Endothelial cell of umbilical vein (primary cell): ENCODE measurements around the gene CPNE1. TPM values are rescaled to one million over a fixed set of nuclear protein-coding genes. Genes with fewer than 3 reads are reported as not detected.

ENCODE experiments used
- BruUV-seq: library from RNA; stranded (reverse); fragments of 400-500 nt; replicated peaks from 2 replicates; lab custom pipeline; 2021; lab: Mats Ljungman, UMichigan
- CTCF ChIA-PET: fragments of 300-600, 350-600 bp; sonication (Branson Sonifier 250); formaldehyde crosslinking; loops from one replicate; lab custom pipeline; 2021; ENCODE audit warnings: antibody characterized with exemption, inconsistent platforms; lab: Charles Lee
- POLR2A ChIA-PET: fragments of 300-600, 350-600 bp; sonication (Branson Sonifier 250); formaldehyde crosslinking; loops from one replicate; lab custom pipeline; 2021; ENCODE audit warnings: antibody characterized with exemption, inconsistent platforms; lab: Charles Lee
- DNase-seq: peaks from one replicate; pipeline ENCODE4 v3.0.0-alpha.2; 2011; ENCODE audit warnings: low read depth, low spot score
- FAIRE-seq: peaks from 2 replicates; lab custom pipeline; 2011; peaks lifted over from hg19 to GRCh38; lab: Jason Lieb, UNC
- H2AFZ ChIP-seq: 2 replicates; pipeline ENCODE4 v1.6.0; 2012; ENCODE audit warnings: low read depth, low read length, control low read depth, inconsistent platforms
- H3K27ac ChIP-seq: 2 replicates; pipeline ENCODE4 v1.5.1; 2011; ENCODE audit warnings: low read depth, mild to moderate bottlenecking, control low read depth, low read length, moderate library complexity; ENCODE audit not compliant: insufficient read depth
- H3K27me3 ChIP-seq, 2 experiments: 2 replicates each; pipeline versions ENCODE4 v1.6.0 to v1.6.1; 2011; ENCODE audit warnings: low read length in 2 of 2, mixed read lengths in 1 of 2; ENCODE audit not compliant: control insufficient read depth in 2 of 2, insufficient read depth in 2 of 2
- H3K36me3 ChIP-seq, 2 experiments: 2 replicates in 1 of 2; 3 replicates in 1 of 2; pipeline ENCODE4 v1.5.1; 2011; ENCODE audit warnings: low read length in 2 of 2, mild to moderate bottlenecking in 1 of 2, moderate library complexity in 1 of 2; ENCODE audit not compliant: control insufficient read depth in 2 of 2, insufficient read depth in 2 of 2; ENCODE audit errors: extremely low read depth in 1 of 2
- H3K4me1 ChIP-seq: 3 replicates; pipeline ENCODE4 v1.5.1; 2011; ENCODE audit warnings: mild to moderate bottlenecking, low read length; ENCODE audit not compliant: control insufficient read depth, insufficient read depth; ENCODE audit errors: extremely low read depth
- H3K4me2 ChIP-seq: 2 replicates; pipeline ENCODE4 v1.6.1; 2011; ENCODE audit warnings: low read length, control low read depth, mixed read lengths; ENCODE audit not compliant: insufficient read depth
- H3K4me3 ChIP-seq, 3 experiments: fragments of 200-600 bp in 1 of 3; sonication (generic), shearing (Covaris generic) in 1 of 3; replicated peaks in 1 of 3; 2 replicates each; pipeline ENCODE4 v1.5.1; 2011 to 2016; ENCODE audit warnings: control low read depth in 3 of 3, low read length in 3 of 3, mild to moderate bottlenecking in 2 of 3, inconsistent platforms in 1 of 3, low read depth in 1 of 3, moderate library complexity in 1 of 3; ENCODE audit not compliant: insufficient read depth in 1 of 3
- H3K79me2 ChIP-seq: 2 replicates; pipeline ENCODE4 v1.6.0; 2012; ENCODE audit warnings: low read length, inconsistent platforms; ENCODE audit not compliant: control insufficient read depth, insufficient read depth
- H3K9ac ChIP-seq: replicated peaks from 2 replicates; pipeline ENCODE3; 2011; ENCODE audit warnings: low read length, control low read depth; ENCODE audit not compliant: insufficient read depth; ENCODE audit errors: extremely low read depth
- H3K9me1 ChIP-seq: replicated peaks from 3 replicates; pipeline ENCODE4 v1.6.0; 2011; ENCODE audit warnings: mild to moderate bottlenecking, low read length; ENCODE audit not compliant: control insufficient read depth, insufficient read depth; ENCODE audit errors: extremely low read depth
- H3K9me3 ChIP-seq: replicated peaks from 2 replicates; pipeline ENCODE4 v1.5.1; 2012; ENCODE audit warnings: low read length, inconsistent platforms; ENCODE audit not compliant: control insufficient read depth, insufficient read depth
- H4K20me1 ChIP-seq: replicated peaks from 2 replicates; pipeline ENCODE3; 2011; ENCODE audit warnings: mild to moderate bottlenecking, low read length; ENCODE audit not compliant: control insufficient read depth, insufficient read depth; ENCODE audit errors: extremely low read depth
- EZH2 ChIP-seq: IDR thresholded peaks from 2 replicates; pipeline ENCODE4 v1.6.1; 2012; ENCODE audit warnings: borderline replicate concordance, low read depth, mild to moderate bottlenecking, moderate library complexity, low read length, inconsistent platforms; ENCODE audit not compliant: severe bottlenecking
- FOS ChIP-seq: IDR thresholded peaks from 2 replicates; pipeline ENCODE4 v1.6.1; 2011; ENCODE audit warnings: mild to moderate bottlenecking, low read length, moderate library complexity, borderline replicate concordance; ENCODE audit not compliant: insufficient read depth
- GATA2 ChIP-seq: IDR thresholded peaks from 2 replicates; pipeline ENCODE4 v1.7.0; 2011; ENCODE audit warnings: low read depth, mild to moderate bottlenecking, moderate library complexity, mixed read lengths, low read length; ENCODE audit not compliant: insufficient read length, insufficient read depth
- JUN ChIP-seq: IDR thresholded peaks from 2 replicates; pipeline ENCODE4 v1.6.1; 2011; ENCODE audit warnings: borderline replicate concordance, low read depth; ENCODE audit not compliant: insufficient read length, insufficient read depth
- MAX ChIP-seq: IDR thresholded peaks from 2 replicates; pipeline ENCODE4 v1.6.1; 2011; ENCODE audit not compliant: insufficient read depth, insufficient read length
- MYC ChIP-seq: IDR thresholded peaks from one replicate; pipeline ENCODE4 v1.6.1; 2011; ENCODE audit warnings: mild to moderate bottlenecking, low read depth, low read length
- POLR2A ChIP-seq: IDR thresholded peaks from 2 replicates; pipeline ENCODE4 v1.6.1; 2012; ENCODE audit warnings: low read depth, mild to moderate bottlenecking, control low read depth, low read length
- POLR2AphosphoS5 ChIP-seq: IDR thresholded peaks from 2 replicates; pipeline ENCODE4 v1.6.1; 2012; ENCODE audit warnings: low read depth, mild to moderate bottlenecking, control low read depth, low read length, moderate library complexity; ENCODE audit not compliant: insufficient read depth
- dilution Hi-C: fragments of 300-500 bp; cut with MboI; formaldehyde crosslinking; loops from one replicate; pipeline ENCODE4 v1.15.0; 2019; ENCODE audit warnings: low sequenced_read_pairs; ENCODE audit not compliant: extremely low pct_ligation_motif_present
- intact Hi-C: fragments of 100-400 bp; cut with micrococcal nuclease; formaldehyde crosslinking; loops from one replicate; pipeline ENCODE4 v1.10.0; 2022
- polyA plus RNA-seq, 4 experiments: library from polyadenylated mRNA; depleted of rRNA in 3 of 4; stranded (reverse) in 3 of 4; unstranded in 1 of 4; fragments of >200 nt; gene quantifications; 2 replicates each; pipeline versions ENCODE4 v1.2.1 to v1.2.3, GENCODE V29; 2011 to 2012; ENCODE audit warnings: missing spikeins in 1 of 4
- total RNA-seq: library from RNA; stranded (reverse); gene quantifications from 2 replicates; pipeline ENCODE4 v1.2.3, GENCODE V29; 2021
- TF ChIP-seq, protein P1 (sequence below), 2 donors: IDR thresholded peaks; 1 replicate in 1 of 2; 2 replicates in 1 of 2; pipeline ENCODE4 v1.5.1; 2011; ENCODE audit warnings: low read length in 2 of 2, mild to moderate bottlenecking in 2 of 2, moderate library complexity in 2 of 2, control low read depth in 1 of 2, inconsistent platforms in 1 of 2, low read depth in 1 of 2; ENCODE audit not compliant: insufficient read depth in 1 of 2; ENCODE audit errors: extremely low read depth in 1 of 2

CPNE1 gene
- total and polyA plus RNA-seq, 2 donors (not counting 3 experiments of a cell fraction or from before 2014, with no cell fraction given) = 244 to 316 TPM

GRCh38 chr20:35597186-35597585 lies 67.5 kb downstream of the CPNE1 start:
- DNase-seq (no peak), FAIRE-seq (no peak)
- no peaks in the 10 kb centered on the region for H4K20me1 ChIP-seq
- H3K27me3 ChIP-seq = peaks cover 13 to 17% of the 10 kb centered on the region in 2 experiments
- H3K79me2 ChIP-seq = no peaks in the 10 kb centered on the region
- no peak overlapping the region for H3K4me3 ChIP-seq
- ChIA-PET CTCF (interaction anchor here (1.2 kb wide), 1 partner anchor 14 kb away, joined by 3 read pairs; no protein-coding TSS in a partner anchor), POLR2A (no interaction called here)
- TF ChIP-seq, protein P1, sequence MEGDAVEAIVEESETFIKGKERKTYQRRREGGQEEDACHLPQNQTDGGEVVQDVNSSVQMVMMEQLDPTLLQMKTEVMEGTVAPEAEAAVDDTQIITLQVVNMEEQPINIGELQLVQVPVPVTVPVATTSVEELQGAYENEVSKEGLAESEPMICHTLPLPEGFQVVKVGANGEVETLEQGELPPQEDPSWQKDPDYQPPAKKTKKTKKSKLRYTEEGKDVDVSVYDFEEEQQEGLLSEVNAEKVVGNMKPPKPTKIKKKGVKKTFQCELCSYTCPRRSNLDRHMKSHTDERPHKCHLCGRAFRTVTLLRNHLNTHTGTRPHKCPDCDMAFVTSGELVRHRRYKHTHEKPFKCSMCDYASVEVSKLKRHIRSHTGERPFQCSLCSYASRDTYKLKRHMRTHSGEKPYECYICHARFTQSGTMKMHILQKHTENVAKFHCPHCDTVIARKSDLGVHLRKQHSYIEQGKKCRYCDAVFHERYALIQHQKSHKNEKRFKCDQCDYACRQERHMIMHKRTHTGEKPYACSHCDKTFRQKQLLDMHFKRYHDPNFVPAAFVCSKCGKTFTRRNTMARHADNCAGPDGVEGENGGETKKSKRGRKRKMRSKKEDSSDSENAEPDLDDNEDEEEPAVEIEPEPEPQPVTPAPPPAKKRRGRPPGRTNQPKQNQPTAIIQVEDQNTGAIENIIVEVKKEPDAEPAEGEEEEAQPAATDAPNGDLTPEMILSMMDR (IDR thresholded peaks at IDR 0.05; ENCODE audit: extremely low read depth in 1 of 2, insufficient read depth in 1 of 2, low read depth in 1 of 2, low read length in 2 of 2) = no peak
- TF ChIP-seq JUN (no peak), POLR2AphosphoS5 (no peak), EZH2 (no peak), FOS (no peak), POLR2A (no peak), MAX (no peak), GATA2 (no peak), MYC (no peak)
- H3K9me1 ChIP-seq = no peaks in the 10 kb centered on the region
- dilution Hi-C loops (no loop called here), intact Hi-C loops (no loop called here)
- H3K4me1 ChIP-seq = peaks cover 8% of the 10 kb centered on the region
- H3K9ac ChIP-seq = no peak overlapping the region
- no peaks in the 10 kb centered on the region for H3K9me3 ChIP-seq
- no peak overlapping the region for H2AFZ ChIP-seq
- no peaks in the 10 kb centered on the region for H3K36me3 ChIP-seq
- no TSS peak for BruUV-seq
- no peak overlapping the region for H3K27ac ChIP-seq
- H3K4me2 ChIP-seq = no peak overlapping the region
